ENCODE results near the gene RDX.

The RDX gene

GRCh38 chr11:110172468-110173065 is 123.8 kb downstream of the RDX start:
- Histone ChIP-seq H3K9me3 (ENCODE audit: low read length) (no peaks in the 10 kb centered on the region), H3K4me2 (ENCODE audit: low read length) (no peak overlapping the region), H3K27ac (ENCODE audit: low read depth, low read length, poor library complexity, severe bottlenecking) (no peak overlapping the region), H3K4me1 (ENCODE audit: insufficient read depth, low read length, severe bottlenecking) (no peaks in the 10 kb centered on the region), H3K36me3 (ENCODE audit: insufficient read depth, low read length) (no peaks in the 10 kb centered on the region), H3F3A (ENCODE audit: insufficient read depth, low read length) (no peaks in the 10 kb centered on the region), H3K27me3 (ENCODE audit: insufficient read depth, low read length) (no peaks in the 10 kb centered on the region), H2AFZ (ENCODE audit: low read length) (no peak overlapping the region), H3K9me2 (ENCODE audit: low read depth, low read length) (no peaks in the 10 kb centered on the region), H3K79me2 (ENCODE audit: insufficient read depth, low read length) (no peaks in the 10 kb centered on the region), H3K9ac (ENCODE audit: low read length) (no peak overlapping the region), H4K20me1 (ENCODE audit: insufficient read depth, low read length) (no peaks in the 10 kb centered on the region), H3K4me3 (ENCODE audit: low read depth, low read length, poor library complexity, severe bottlenecking) (no peak overlapping the region)
- TF ChIP-seq EZH2 (IDR thresholded peaks at IDR 0.05; ENCODE audit: borderline replicate concordance, low read length), result no peak
- TF ChIP-seq CTCF (IDR thresholded peaks at IDR 0.05; ENCODE audit: low read length), result no peak

GRCh38 chr11:110169738-110170137 is 126.7 kb downstream of the RDX start:
- H3K9me3 ChIP-seq (ENCODE audit: low read length), result no peaks in the 10 kb centered on the region
- H3K4me2 ChIP-seq (ENCODE audit: low read length), result no peak overlapping the region
- H2AFZ ChIP-seq (ENCODE audit: low read length), result no peak overlapping the region
- no peak overlapping the region for H3K9ac ChIP-seq (ENCODE audit: low read length)
- no peaks in the 10 kb centered on the region; the same call in 1 of the 2 replicates for H3K27me3 ChIP-seq (ENCODE audit: insufficient read depth, low read length)
- no peaks in the 10 kb centered on the region for H3K4me1 ChIP-seq (ENCODE audit: insufficient read depth, low read length, severe bottlenecking)
- no peak for TF ChIP-seq CTCF (IDR thresholded peaks at IDR 0.05; ENCODE audit: low read length)
- TF ChIP-seq EZH2 (IDR thresholded peaks at IDR 0.05; ENCODE audit: borderline replicate concordance, low read length), result no peak
- no peaks in the 10 kb centered on the region for H3K79me2 ChIP-seq (ENCODE audit: insufficient read depth, low read length)
- no peaks in the 10 kb centered on the region for H3F3A ChIP-seq (ENCODE audit: insufficient read depth, low read length)
- no peak overlapping the region for H3K4me3 ChIP-seq (ENCODE audit: low read depth, low read length, poor library complexity, severe bottlenecking)
- H3K27ac ChIP-seq (ENCODE audit: low read depth, low read length, poor library complexity, severe bottlenecking), result no peak overlapping the region
- no peaks in the 10 kb centered on the region for H3K36me3 ChIP-seq (ENCODE audit: insufficient read depth, low read length)
- no peaks in the 10 kb centered on the region for H3K9me2 ChIP-seq (ENCODE audit: low read depth, low read length)
- no peaks in the 10 kb centered on the region for H4K20me1 ChIP-seq (ENCODE audit: insufficient read depth, low read length)

- Histone ChIP-seq H3K4me1 (ENCODE audit: insufficient read depth, low read length, severe bottlenecking) (no peaks in the 10 kb centered on the region), H3K4me3 (ENCODE audit: low read depth, low read length, poor library complexity, severe bottlenecking) (no peak overlapping the region), H3K9me2 (ENCODE audit: low read depth, low read length) (no peaks in the 10 kb centered on the region), H3K9ac (ENCODE audit: low read length) (no peak overlapping the region), H4K20me1 (ENCODE audit: insufficient read depth, low read length) (no peaks in the 10 kb centered on the region), H3K36me3 (ENCODE audit: insufficient read depth, low read length) (no peaks in the 10 kb centered on the region), H3F3A (ENCODE audit: insufficient read depth, low read length) (no peaks in the 10 kb centered on the region), H3K27ac (ENCODE audit: low read depth, low read length, poor library complexity, severe bottlenecking) (no peak overlapping the region), H3K27me3 (ENCODE audit: insufficient read depth, low read length) (no peaks in the 10 kb centered on the region; the same call in 1 of the 2 replicates), H3K4me2 (ENCODE audit: low read length) (no peak overlapping the region), H2AFZ (ENCODE audit: low read length) (no peak overlapping the region), H3K9me3 (ENCODE audit: low read length) (no peaks in the 10 kb centered on the region), H3K79me2 (ENCODE audit: insufficient read depth, low read length) (no peaks in the 10 kb centered on the region)
- no peak for TF ChIP-seq EZH2 (IDR thresholded peaks at IDR 0.05; ENCODE audit: borderline replicate concordance, low read length)
- TF ChIP-seq CTCF (IDR thresholded peaks at IDR 0.05; ENCODE audit: low read length), result no peak
These were observed 128.2 kb downstream of the RDX start for GRCh38 chr11:110168033-110168803.

All from OCI-LY1 (cell line).